ENCODE data around the gene SERINC2.
A peak's percentile ranks its signal among the peaks of the same experiment; 100 is the strongest.
"Not testable (repeated sequence)": the region's sequence is repeated elsewhere in the genome, so short reads cannot be mapped to it uniquely, and the experiment has no call there.

The SERINC2 gene

DNA sequence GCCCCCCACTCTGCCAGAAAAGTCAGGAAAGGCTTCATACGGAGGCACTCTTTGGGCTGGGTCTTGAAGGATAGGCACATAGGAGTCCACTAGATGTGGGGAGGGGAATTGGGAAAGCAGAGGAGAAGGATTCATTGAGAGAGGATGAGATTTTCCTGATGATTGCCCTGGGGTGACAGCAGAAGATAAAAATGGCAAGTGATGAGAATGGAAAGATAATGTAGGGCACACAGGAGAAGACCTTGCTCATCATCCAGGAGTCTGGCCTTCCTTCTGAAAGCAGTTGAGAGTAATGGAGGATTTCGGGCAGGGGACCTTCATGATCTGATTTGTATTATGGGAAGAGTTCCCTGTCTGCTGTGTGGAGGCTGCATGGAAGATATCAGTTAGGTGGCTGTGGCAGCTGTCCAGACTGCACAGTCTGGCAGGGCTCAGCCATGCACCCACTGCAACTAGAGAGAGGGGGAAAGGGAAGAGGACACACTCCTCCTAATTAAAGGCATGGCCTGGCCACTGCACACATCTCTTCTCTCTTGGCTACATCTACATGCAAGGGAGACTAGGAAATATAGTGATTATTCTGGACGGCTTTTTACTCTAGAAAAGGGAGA is 30.5 kb upstream of the SERINC2 start:
- Histone ChIP-seq H3K27me3 (no peaks in the 10 kb centered on the region), H3K4me1 (no peaks in the 10 kb centered on the region), H3K9ac (no peak overlapping the region), H3K4me2 (no peak overlapping the region), H3K27ac (no peak overlapping the region), H4K20me1 (no peaks in the 10 kb centered on the region), H3K9me3 (no peaks in the 10 kb centered on the region), H3K36me3 (no peaks in the 10 kb centered on the region), H3K4me3 (no peak overlapping the region)
- TF ChIP-seq Cebpa-rat (IDR thresholded peaks at IDR 0.05) = no peak

DNA sequence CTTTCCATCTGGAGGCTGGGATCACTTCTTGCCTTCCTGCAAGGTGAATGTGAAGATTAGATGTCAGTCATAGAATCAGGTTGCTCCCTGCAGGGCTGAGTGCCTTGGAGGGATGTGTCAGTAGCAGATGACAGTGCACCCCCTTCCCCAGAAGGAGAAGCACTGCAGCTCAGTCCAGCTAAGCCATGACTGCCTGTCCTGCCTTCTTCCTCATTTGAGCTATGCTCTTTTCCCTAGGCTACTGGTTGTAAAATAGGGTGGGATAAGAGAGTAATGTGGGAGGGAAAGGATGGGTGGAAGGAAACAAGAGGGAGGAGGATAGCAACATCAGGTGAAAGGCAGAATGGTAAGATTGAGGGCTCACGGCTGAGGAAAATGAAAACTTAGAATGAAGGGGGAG is 29.0 kb upstream of the SERINC2 start:
- H3K9ac ChIP-seq = no peak overlapping the region
- no peak for TF ChIP-seq Cebpa-rat (IDR thresholded peaks at IDR 0.05)
- no peaks in the 10 kb centered on the region for H3K36me3 ChIP-seq
- no peaks in the 10 kb centered on the region for H4K20me1 ChIP-seq
- H3K9me3 ChIP-seq = no peaks in the 10 kb centered on the region
- no peaks in the 10 kb centered on the region for H3K27me3 ChIP-seq
- H3K4me1 ChIP-seq = no peaks in the 10 kb centered on the region
- no peak overlapping the region for H3K27ac ChIP-seq
- H3K4me2 ChIP-seq = no peak overlapping the region
- no peak overlapping the region for H3K4me3 ChIP-seq

DNA sequence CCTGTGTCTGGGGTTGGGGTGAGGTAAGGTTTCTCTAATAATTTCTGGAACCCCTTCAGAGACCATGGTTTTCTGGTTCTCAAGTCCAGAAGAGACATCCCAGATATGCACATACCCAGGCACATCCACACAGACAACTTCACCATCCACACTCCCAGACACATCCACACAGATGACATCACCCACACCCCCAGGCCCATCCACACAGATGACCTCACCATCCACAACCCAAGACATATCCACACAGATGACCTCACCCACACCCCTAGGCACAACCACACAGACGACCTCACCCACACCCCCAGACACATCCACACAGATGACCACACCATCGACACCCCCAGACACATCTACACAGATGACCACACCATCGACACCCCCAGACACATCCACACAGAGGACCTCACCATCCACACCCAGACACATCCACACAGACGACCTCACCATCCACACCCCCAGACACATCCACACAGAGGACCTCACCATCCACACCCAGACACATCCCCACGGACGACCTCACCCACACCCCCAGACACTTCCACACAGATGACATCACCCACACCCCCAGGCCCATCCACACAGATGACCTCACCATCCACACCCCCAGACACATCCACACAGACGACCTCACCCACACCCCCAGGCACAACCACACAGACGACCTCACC is 26.3 kb upstream of the SERINC2 start:
- not testable (repeated sequence) for H4K20me1 ChIP-seq, H3K9me3 ChIP-seq, H3K4me3 ChIP-seq, H3K27me3 ChIP-seq, H3K36me3 ChIP-seq, H3K4me2 ChIP-seq, H3K4me1 ChIP-seq, H3K9ac ChIP-seq, H3K27ac ChIP-seq

DNA sequence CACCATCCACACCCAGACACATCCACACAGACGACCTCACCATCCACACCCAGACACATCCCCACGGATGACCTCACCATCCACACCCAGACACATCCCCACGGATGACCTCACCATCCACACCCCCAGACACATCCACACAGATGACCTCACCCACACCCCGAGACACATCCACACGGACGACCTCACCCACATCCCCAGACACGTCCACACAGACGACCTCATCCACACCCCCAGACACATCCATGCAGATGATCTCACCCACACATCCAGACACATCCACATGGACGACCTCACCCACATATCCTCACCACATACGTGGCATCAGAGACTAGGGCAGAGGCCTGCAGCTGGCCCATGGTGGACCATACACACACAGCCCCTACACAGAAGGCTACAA is 25.4 kb upstream of the SERINC2 start:
- Histone ChIP-seq H3K4me1 (no peaks in the 10 kb centered on the region), H3K9me3 (no peaks in the 10 kb centered on the region), H4K20me1 (no peaks in the 10 kb centered on the region), H3K4me2 (no peak overlapping the region), H3K27me3 (no peaks in the 10 kb centered on the region), H3K27ac (no peak overlapping the region), H3K36me3 (no peaks in the 10 kb centered on the region), H3K9ac (no peak overlapping the region), H3K4me3 (no peak overlapping the region)
- no peak for TF ChIP-seq Cebpa-rat (IDR thresholded peaks at IDR 0.05)

DNA sequence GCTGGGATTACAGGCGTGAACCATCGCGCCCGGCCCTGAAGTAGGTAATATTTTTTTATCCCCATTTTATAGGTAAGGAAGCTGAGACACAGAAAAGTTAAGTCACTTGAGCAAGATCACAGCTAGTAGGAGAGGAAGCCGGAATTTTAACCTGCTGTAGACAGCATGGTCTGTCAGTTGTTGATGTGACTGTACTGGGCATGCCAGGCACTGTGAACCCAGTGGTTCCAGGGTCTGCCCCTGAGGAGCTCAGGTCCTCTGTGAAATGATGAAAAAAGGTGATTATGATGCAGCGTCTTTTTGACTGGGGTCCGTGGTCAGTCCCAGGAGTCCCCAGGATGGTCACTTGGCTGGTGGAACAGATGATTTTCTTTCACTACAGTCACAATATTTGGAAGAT is 23.4 kb upstream of the SERINC2 start:
- Histone ChIP-seq H4K20me1 (no peaks in the 10 kb centered on the region), H3K36me3 (no peaks in the 10 kb centered on the region), H3K4me2 (no peak overlapping the region), H3K27me3 (no peaks in the 10 kb centered on the region), H3K27ac (no peak overlapping the region), H3K4me3 (no peak overlapping the region), H3K9ac (no peak overlapping the region), H3K9me3 (no peaks in the 10 kb centered on the region), H3K4me1 (peaks cover 9% of the 10 kb centered on the region)
- TF ChIP-seq Cebpa-rat (IDR thresholded peaks at IDR 0.05) = no peak

DNA sequence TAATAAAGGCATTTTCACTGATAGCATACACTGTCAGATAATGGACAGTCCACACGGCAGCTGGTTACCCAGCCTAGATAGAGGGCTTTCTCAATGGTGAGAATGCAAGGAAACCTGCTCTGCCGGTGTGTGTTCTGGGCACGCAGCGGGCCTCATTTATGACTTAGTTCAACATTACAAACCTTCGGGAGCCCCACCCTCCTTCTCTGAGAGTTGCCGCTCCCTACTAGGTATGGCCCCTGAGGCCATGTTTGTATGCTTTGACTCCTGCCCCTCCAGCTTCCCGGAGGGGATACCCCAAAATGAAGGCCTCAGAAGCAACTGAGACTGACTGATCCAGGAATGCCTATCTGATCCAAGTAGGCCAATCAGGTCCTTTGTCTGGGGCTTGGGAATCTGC is 22.9 kb upstream of the SERINC2 start:
- H3K27ac ChIP-seq = no peak overlapping the region
- H3K9me3 ChIP-seq = no peaks in the 10 kb centered on the region
- peaks cover 13% of the 10 kb centered on the region for H3K4me1 ChIP-seq
- H3K27me3 ChIP-seq = no peaks in the 10 kb centered on the region
- no peaks in the 10 kb centered on the region for H4K20me1 ChIP-seq
- H3K4me3 ChIP-seq = no peak overlapping the region
- H3K4me2 ChIP-seq = no peak overlapping the region
- no peak for TF ChIP-seq Cebpa-rat (IDR thresholded peaks at IDR 0.05)
- no peak overlapping the region for H3K9ac ChIP-seq
- H3K36me3 ChIP-seq = no peaks in the 10 kb centered on the region

DNA sequence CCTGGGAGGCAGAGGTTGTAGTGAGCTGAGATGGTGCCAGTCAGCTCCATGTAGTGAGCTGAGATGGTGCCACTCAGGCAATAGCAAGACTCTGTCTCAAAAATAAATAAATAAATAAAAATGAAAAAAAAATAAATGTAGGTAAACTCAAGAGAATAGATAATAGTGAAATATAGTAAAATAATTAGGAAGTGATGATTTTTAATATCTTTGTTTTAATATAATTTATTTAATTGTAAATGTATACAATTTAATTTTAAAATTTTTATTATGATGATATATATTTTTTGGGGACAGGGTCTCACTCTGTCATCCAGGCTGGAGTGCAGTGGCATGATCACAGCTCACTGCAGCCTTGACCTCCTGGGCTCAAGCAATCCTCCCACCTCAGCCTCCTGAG is 19.6 kb upstream of the SERINC2 start:
- H3K4me3 ChIP-seq = no peak overlapping the region
- no peaks in the 10 kb centered on the region for H3K9me3 ChIP-seq
- no peak for TF ChIP-seq Cebpa-rat (IDR thresholded peaks at IDR 0.05)
- no peaks in the 10 kb centered on the region for H3K27me3 ChIP-seq
- H3K4me1 ChIP-seq = peaks cover 22% of the 10 kb centered on the region
- no peak overlapping the region for H3K4me2 ChIP-seq
- no peak overlapping the region for H3K9ac ChIP-seq
- H3K27ac ChIP-seq = no peak overlapping the region
- H3K36me3 ChIP-seq = no peaks in the 10 kb centered on the region
- H4K20me1 ChIP-seq = no peaks in the 10 kb centered on the region

DNA sequence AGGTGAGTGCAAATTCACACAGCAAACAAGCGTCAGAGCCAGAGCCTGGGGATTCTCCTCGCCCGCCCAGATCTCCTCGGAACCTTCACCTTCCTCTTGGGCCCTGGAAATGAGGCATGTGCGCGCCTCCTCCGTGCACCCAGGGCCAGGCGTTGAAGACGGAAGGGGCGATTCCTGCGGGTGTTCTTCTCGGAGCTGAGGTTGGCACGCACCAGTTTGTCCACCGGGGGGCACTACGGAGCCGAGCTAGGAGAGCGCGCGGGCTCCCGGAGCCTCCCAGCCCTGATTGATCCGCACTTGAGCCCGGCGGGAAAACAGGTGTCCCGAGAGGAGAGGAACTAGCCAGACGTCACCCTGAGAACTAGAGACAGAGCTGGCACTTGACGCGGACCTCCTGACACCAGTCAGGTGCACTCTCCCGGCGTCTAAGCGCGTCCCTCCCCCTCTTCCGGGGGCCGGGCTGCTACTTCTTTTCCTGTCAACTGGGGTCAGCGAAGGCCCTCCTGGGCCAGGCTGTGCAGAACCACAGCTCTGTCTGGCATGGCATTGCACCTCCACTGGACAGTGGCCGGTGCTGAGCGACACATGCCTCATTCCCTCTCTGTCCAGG is 18.3 kb upstream of the SERINC2 start:
- Histone ChIP-seq H4K20me1 (no peaks in the 10 kb centered on the region), H3K9ac (peak overlapping the region; percentile 66), H3K27me3 (no peaks in the 10 kb centered on the region), H3K4me3 (peak overlapping the region; percentile 57), H3K4me2 (peak overlapping the region; percentile 88), H3K27ac (peak overlapping the region; percentile 60), H3K9me3 (no peaks in the 10 kb centered on the region), H3K4me1 (peaks cover 22% of the 10 kb centered on the region), H3K36me3 (no peaks in the 10 kb centered on the region)
- TF ChIP-seq Cebpa-rat (IDR thresholded peaks at IDR 0.05) = no peak

DNA sequence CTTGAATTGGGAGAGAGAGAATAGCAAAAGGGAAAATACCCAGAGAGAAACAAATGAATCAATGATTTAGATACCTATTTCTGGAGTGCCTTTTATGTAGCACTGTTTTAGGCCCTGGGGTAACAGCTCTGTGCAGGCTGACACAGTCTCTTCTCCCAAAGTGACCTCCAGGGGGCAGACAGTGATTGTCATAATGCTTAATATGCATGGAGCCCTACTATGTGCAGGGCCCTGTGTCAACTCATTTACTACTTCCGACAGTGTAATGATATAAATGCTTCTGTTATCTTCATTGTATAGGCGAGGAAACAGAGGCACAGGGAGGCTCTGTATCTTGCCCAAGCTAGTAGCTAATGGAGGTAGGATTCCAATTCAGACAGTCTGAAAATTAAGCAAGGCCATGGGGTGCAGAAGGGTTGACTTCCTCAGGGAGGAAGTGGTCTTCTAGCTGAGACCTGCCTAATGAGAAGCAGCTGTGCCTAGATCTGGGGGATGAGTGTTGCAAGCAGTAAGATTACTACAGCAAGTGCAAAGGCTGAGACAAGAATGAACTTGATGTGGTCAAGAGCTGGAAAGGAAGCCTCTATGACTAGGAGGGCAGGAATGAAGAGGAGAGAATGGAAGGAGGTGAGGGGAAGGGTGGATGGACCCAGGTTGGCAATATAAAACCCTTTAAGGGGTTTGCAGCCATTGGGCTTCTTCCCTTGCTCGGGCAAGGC is 16.2 kb upstream of the SERINC2 start:
- Histone ChIP-seq H3K9ac (no peak overlapping the region), H4K20me1 (no peaks in the 10 kb centered on the region), H3K27ac (no peak overlapping the region), H3K27me3 (no peaks in the 10 kb centered on the region), H3K4me3 (no peak overlapping the region), H3K4me1 (peaks cover 22% of the 10 kb centered on the region), H3K4me2 (no peak overlapping the region; the same call in 1 of the 2 replicates), H3K9me3 (no peaks in the 10 kb centered on the region), H3K36me3 (no peaks in the 10 kb centered on the region)
- no peak for TF ChIP-seq Cebpa-rat (IDR thresholded peaks at IDR 0.05)
